Lower lobe of right lung (tissue), 2 donors: Measurements from ENCODE around the gene PRPS2. TPM values are rescaled to one million over a fixed set of nuclear protein-coding genes. Genes with fewer than 3 reads are reported as not detected.

Experiments used
- ATAC-seq, 2 donors: fragments of 200-7000 bp; cut with Tn5 transposase; one replicate each; pipeline ENCODE4 v1.9.1; 2020 to 2022; ENCODE audit warnings: mild to moderate bottlenecking in 2 of 2, moderate library complexity in 2 of 2
- DNase-seq: peaks from one replicate; pipeline ENCODE4 v3.0.0-alpha.2; 2020
- H3K27ac ChIP-seq: fragments of 200-600 bp; one replicate; pipeline ENCODE4 v1.8.0; 2022
- H3K27me3 ChIP-seq: fragments of 200-600 bp; one replicate; pipeline ENCODE4 v1.8.0; 2022; ENCODE audit warnings: low read depth
- H3K36me3 ChIP-seq: fragments of 200-600 bp; one replicate; pipeline ENCODE4 v1.8.0; 2022; ENCODE audit warnings: mild to moderate bottlenecking
- H3K4me1 ChIP-seq: fragments of 200-600 bp; one replicate; pipeline ENCODE4 v1.8.0; 2022
- H3K4me3 ChIP-seq: fragments of 200-600 bp; one replicate; pipeline ENCODE4 v1.8.0; 2022; ENCODE audit warnings: mild to moderate bottlenecking
- H3K9me3 ChIP-seq: fragments of 200-600 bp; one replicate; pipeline ENCODE4 v1.8.0; 2022
- CTCF ChIP-seq: fragments of 200-600 bp; IDR thresholded peaks from one replicate; pipeline ENCODE4 v1.8.0; 2022; ENCODE audit warnings: antibody characterized with exemption, mild to moderate bottlenecking
- intact Hi-C: fragments of 100-400 bp; cut with DNase I; formaldehyde crosslinking; loops from one replicate; pipeline ENCODE4 v1.11.0; 2022
- long read RNA-seq: library from polyadenylated mRNA; unstranded; transcript quantifications from one replicate; pipeline ENCODE4 v2.0.0, GENCODE V29; 2021
- total RNA-seq: library from RNA; stranded (reverse); fragmentation: NEBNext Ultra II Directional; extraction: Animal tissue kit (Norgen Biotek cat#: 25700); gene quantifications from one replicate; pipeline ENCODE4 v1.2.1, GENCODE V29; 2021
- donor health status: DM: no; HTN: yes; CAD: no; lungs with severe emphysema.

PRPS2 gene
- total RNA-seq, result 26.3 TPM
- long read RNA-seq, transcript PRPS2-202 (7 exons, 2,511 nt), result major isoform, 13 of 16 reads
- long read RNA-seq, partial matches to known transcripts, result 1 of 16 reads
- long read RNA-seq, other reads (novel, unspliced or antisense), result 1 of 16 reads

- Histone ChIP-seq H3K27ac (no peak within 1 kb of the TSS), H3K27me3 (no peaks in the 10 kb centered on the region), H3K4me3 (peak within 1 kb of the TSS; percentile 59), H3K4me1 (no peaks in the 10 kb centered on the region), H3K36me3 (no peaks in the 10 kb centered on the region), H3K9me3 (no peaks in the 10 kb centered on the region)
- ATAC-seq, result peak; percentile 92 to 96
- peak; percentile 75 for DNase-seq
- intact Hi-C loops, result no loop called here
- no peak for TF ChIP-seq CTCF
Measured at GRCh38 chrX:12791257-12792228, at the start of gene PRPS2. Gene PRPS2, plus strand, starts transcription at chrX:12791412. Its CDS starts 86 bp downstream, at chrX:12791498.

GRCh38 chrX:12741416-12741815 is 49.8 kb upstream of the PRPS2 start:
- H3K9me3 ChIP-seq, result no peaks in the 10 kb centered on the region
- no peaks in the 10 kb centered on the region for H3K27me3 ChIP-seq
- ATAC-seq (no peak), DNase-seq (no peak)
- no peak overlapping the region for H3K4me3 ChIP-seq
- intact Hi-C loops, result no loop called here
- no peak overlapping the region for H3K27ac ChIP-seq
- H3K36me3 ChIP-seq, result no peaks in the 10 kb centered on the region
- TF ChIP-seq CTCF, result no peak
- H3K4me1 ChIP-seq, result no peaks in the 10 kb centered on the region

DNA sequence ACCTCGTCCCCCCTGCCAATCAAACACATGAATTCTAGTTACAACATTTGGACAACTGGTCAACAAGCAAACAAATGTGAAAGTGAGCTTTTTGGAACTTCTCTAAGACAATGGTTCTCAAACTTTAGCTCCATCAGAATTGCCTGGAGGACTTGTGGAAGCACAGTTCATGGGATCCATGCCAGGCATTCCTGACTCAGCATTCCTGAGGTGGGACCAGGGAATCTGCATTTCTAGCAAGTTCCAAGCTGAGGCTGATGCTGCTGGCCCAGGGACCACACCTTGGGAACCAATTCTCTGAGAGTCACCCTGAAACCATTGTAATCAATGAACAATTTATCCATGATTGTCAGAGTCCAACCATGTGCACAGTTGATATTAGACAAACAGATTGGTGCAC is 43.8 kb upstream of the PRPS2 start:
- DNase-seq, result no peak
- Histone ChIP-seq H3K4me3 (no peak overlapping the region), H3K36me3 (no peaks in the 10 kb centered on the region), H3K27ac (no peak overlapping the region), H3K4me1 (no peaks in the 10 kb centered on the region), H3K27me3 (no peaks in the 10 kb centered on the region), H3K9me3 (no peaks in the 10 kb centered on the region)
- no peak for ATAC-seq
- intact Hi-C loops, result no loop called here
- no peak for TF ChIP-seq CTCF

DNA sequence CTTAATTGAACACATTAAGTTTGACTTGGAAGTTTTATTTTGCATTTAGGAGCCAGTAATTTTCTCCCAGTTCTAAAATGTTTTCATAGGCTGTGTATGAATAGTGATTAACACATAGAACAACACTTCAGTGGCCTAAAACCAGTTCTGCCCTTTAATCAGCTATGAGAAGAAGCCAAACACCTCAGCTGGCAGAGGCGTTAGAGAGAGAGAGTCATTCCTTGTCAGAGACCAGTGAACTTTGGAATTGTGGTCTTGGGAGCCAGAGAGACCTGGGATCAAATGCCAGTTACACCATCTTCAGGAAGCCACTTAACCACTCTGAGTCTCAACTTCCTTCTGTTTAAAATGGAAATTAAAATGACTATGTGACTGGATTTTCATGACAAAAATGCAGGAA is 39.3 kb upstream of the PRPS2 start:
- no peaks in the 10 kb centered on the region for H3K27me3 ChIP-seq
- no peak for TF ChIP-seq CTCF
- DNase-seq, result no peak
- intact Hi-C loops, result no loop called here
- no peaks in the 10 kb centered on the region for H3K9me3 ChIP-seq
- H3K36me3 ChIP-seq, result no peaks in the 10 kb centered on the region
- H3K4me3 ChIP-seq, result no peak overlapping the region
- H3K27ac ChIP-seq, result no peak overlapping the region
- ATAC-seq, result no peak
- H3K4me1 ChIP-seq, result no peaks in the 10 kb centered on the region

DNA sequence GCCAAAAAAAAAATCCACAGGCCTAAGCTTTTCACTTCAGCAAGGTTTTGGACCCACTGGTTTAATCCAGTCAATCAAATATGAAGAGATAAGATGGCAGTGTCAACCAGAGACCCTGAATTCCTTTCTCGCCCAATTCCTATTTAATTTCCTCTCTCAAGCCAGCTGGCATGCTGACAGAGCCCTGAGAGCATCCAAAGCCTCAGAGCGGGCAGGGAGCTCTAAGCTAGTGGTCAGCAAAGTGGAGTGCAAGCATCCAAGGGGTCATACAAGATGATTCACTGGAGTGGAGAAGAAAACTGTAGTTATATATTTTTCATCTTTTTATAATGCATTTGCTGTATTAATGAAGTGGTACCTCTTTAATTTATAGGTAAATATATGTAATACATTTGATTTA is 37.8 kb upstream of the PRPS2 start:
- DNase-seq, result no peak
- Histone ChIP-seq H3K27me3 (no peaks in the 10 kb centered on the region), H3K27ac (no peak overlapping the region), H3K36me3 (no peaks in the 10 kb centered on the region), H3K4me1 (no peaks in the 10 kb centered on the region), H3K4me3 (no peak overlapping the region), H3K9me3 (no peaks in the 10 kb centered on the region)
- no peak for TF ChIP-seq CTCF
- intact Hi-C loops, result no loop called here
- ATAC-seq, result no peak
